ENCODE results near the gene SYT9.

SYT9 gene

GRCh38 chr11:7341551-7341950 is 89.8 kb downstream of the SYT9 start:
- DNase-seq: no peak

- DNase-seq: no peak
Measured at GRCh38 chr11:7347611-7348431, 96.1 kb downstream of the SYT9 start.

GRCh38 chr11:7348432-7349304 is 97.0 kb downstream of the SYT9 start:
- DNase-seq: no peak

- DNase-seq: no peak
Measured at GRCh38 chr11:7351228-7351627, 99.5 kb downstream of the SYT9 start.

GRCh38 chr11:7353100-7353499 is 101.4 kb downstream of the SYT9 start:
- no peak for DNase-seq

GRCh38 chr11:7364660-7365059 is 113.0 kb downstream of the SYT9 start:
- DNase-seq: no peak

GRCh38 chr11:7367803-7368202 is 116.1 kb downstream of the SYT9 start:
- DNase-seq: no peak

GRCh38 chr11:7376386-7376785 is 124.7 kb downstream of the SYT9 start:
- DNase-seq: no peak

- no peak for DNase-seq
Measured at GRCh38 chr11:7381937-7382336, 130.2 kb downstream of the SYT9 start.

GRCh38 chr11:7383406-7383805 is 131.7 kb downstream of the SYT9 start:
- DNase-seq: no peak

- no peak for DNase-seq
Measured at GRCh38 chr11:7384691-7385090, 133.0 kb downstream of the SYT9 start.

- DNase-seq: no peak
Measured at GRCh38 chr11:7385532-7385931, 133.8 kb downstream of the SYT9 start.

GRCh38 chr11:7413961-7414915 is 162.5 kb downstream of the SYT9 start:
- DNase-seq: no peak

GRCh38 chr11:7414973-7415817 is 163.5 kb downstream of the SYT9 start:
- DNase-seq: no peak

- DNase-seq: no peak
Measured at GRCh38 chr11:7416080-7416479, 164.4 kb downstream of the SYT9 start.

GRCh38 chr11:7417328-7417727 is 165.6 kb downstream of the SYT9 start:
- no peak for DNase-seq

GRCh38 chr11:7418061-7418460 is 166.4 kb downstream of the SYT9 start:
- no peak for DNase-seq

- DNase-seq: no peak
Measured at GRCh38 chr11:7418906-7419305, 167.2 kb downstream of the SYT9 start.

GRCh38 chr11:7421136-7421535 is 169.4 kb downstream of the SYT9 start:
- DNase-seq: no peak

GRCh38 chr11:7422544-7423331 is 171.0 kb downstream of the SYT9 start:
- no peak for DNase-seq

GRCh38 chr11:7423946-7424345 is 172.2 kb downstream of the SYT9 start:
- DNase-seq: no peak
